RKO (cell line): ENCODE measurements around the gene PTGER2.

Experiments
- DNase-seq: peaks from one replicate; pipeline ENCODE4 v3.0.0-alpha.2; 2016; ENCODE audit warnings: low spot score

PTGER2 gene

GRCh38 chr14:52305014-52305413 is 9.1 kb upstream of the PTGER2 start:
- DNase-seq, result no peak

GRCh38 chr14:52307376-52307775 is 6.7 kb upstream of the PTGER2 start:
- DNase-seq, result no peak

- DNase-seq, result no peak
These were observed 6.2 kb upstream of the PTGER2 start for GRCh38 chr14:52307905-52308304.

DNA sequence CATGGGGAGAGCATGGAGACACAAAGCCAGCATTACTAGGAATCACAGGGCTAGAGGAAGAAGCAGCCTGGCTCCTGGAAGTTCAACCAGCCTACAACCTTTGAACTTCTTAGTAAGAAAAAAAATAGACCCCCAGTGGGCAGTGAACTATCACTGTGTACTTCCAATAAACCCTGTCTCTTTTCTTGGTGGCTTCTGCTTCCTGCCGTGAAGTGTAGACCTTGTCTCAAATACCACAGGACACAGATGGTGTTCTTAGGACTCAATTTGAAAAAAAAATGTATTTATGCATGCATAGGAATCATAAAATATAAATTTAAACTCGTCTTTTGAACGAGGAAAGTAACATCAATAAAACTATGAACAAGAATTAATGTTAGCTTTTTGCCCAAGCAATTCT is 3.6 kb upstream of the PTGER2 start:
- no peak for DNase-seq

GRCh38 chr14:52312931-52313355 is 1.2 kb upstream of the PTGER2 start:
- DNase-seq, result no peak

- DNase-seq, result no peak
These were observed 650 bp upstream of the PTGER2 start for GRCh38 chr14:52313462-52313861.

GRCh38 chr14:52314595-52315354 is 663 bp downstream of the PTGER2 start:
- no peak for DNase-seq

GRCh38 chr14:52315355-52315718 is 1.2 kb downstream of the PTGER2 start:
- DNase-seq, result no peak

- DNase-seq, result no peak
These were observed 4.0 kb downstream of the PTGER2 start for GRCh38 chr14:52318062-52318461.

GRCh38 chr14:52318826-52319645 is 4.9 kb downstream of the PTGER2 start:
- no peak for DNase-seq

- no peak for DNase-seq
These were observed 5.8 kb downstream of the PTGER2 start for GRCh38 chr14:52319919-52320318.

- DNase-seq, result no peak
These were observed 11.0 kb downstream of the PTGER2 start for GRCh38 chr14:52325126-52325525.

GRCh38 chr14:52325630-52326029 is 11.5 kb downstream of the PTGER2 start:
- DNase-seq, result no peak

DNA sequence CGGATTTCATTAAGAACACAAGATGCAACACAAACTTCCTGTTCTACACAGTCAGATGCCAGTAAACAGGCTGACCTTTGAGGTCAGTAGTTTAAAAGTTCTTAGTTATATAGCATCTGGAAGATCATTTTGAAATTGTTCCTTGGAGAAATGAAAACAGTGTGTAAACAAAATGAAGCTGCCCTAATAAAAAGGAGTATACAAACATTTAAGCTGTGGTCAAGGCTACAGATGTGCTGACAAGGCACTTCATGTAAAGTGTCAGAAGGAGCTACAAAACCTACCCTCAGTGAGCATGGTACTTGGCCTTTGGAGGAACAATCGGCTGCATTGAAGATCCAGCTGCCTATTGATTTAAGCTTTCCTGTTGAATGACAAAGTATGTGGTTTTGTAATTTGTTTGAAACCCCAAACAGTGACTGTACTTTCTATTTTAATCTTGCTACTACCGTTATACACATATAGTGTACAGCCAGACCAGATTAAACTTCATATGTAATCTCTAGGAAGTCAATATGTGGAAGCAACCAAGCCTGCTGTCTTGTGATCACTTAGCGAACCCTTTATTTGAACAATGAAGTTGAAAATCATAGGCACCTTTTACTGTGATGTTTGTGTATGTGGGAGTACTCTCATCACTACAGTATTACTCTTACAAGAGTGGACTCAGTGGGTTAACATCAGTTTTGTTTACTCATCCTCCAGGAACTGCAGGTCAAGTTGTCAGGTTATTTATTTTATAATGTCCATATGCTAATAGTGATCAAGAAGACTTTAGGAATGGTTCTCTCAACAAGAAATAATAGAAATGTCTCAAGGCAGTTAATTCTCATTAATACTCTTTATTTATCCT is 13.5 kb downstream of the PTGER2 start:
- no peak for DNase-seq

DNA sequence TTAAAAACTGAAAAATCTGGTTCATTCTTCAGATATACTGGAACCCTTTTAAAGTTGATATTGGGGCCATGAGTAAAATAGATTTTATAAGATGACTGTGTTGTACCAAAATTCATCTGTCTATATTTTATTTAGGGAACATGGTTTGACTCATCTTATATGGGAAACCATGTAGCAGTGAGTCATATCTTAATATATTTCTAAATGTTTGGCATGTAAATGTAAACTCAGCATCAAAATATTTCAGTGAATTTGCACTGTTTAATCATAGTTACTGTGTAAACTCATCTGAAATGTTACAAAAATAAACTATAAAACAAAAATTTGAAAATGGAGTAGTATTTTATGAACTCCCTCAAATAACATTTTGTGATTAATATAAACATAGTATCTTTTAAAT is 14.2 kb downstream of the PTGER2 start:
- DNase-seq, result no peak

DNA sequence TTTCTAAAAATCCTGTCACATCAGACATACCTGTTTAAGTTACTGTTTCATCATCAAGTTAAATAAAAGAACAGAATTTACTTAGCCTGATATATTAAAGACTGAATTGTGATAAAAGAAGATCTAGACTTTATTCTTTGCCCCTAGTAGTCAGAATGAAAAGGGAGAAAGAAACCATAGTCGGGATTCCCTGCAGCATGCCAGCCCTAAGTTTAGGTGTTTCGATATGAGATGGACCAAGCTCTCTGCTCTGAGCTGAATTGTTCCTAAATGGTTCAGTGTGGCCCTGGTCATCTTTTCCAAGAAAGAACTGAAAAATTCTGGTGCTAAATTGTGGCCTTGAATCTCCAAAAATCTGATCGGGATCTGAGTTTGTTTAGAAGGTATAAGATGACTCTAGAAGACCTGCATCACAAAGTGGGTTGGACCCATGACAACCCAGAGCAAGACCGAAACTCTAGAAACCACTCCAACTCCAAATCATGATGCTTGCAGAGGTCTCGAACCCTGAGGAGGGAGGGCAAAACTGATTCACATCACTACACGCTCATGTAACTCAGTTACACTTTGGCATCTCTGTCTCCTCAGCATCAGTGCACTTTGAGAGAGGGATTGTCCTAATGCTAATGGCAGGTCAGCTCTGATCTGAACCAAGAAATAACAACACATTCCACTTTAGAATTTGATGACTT is 15.7 kb downstream of the PTGER2 start:
- no peak for DNase-seq

- DNase-seq, result no peak
These were observed 18.2 kb downstream of the PTGER2 start for GRCh38 chr14:52332269-52332668.

DNA sequence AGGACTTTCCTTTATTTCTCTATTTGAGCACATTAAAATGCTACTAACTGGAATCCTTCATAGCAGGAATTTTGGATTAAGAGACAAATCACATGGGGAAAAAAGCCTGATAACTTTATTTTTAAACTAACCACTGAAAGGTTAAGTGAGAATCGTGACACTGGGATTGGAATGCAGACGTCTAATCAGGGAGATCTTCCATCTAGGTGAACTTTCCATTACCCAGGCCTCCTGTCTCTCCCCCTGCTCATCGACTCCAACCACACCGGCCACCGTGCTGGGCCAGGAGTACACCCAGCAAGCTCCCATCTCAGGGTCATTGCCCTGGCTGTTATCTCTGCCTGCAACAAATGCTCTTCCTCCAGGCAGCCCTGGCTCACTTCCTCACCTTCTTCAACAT is 19.0 kb downstream of the PTGER2 start:
- no peak for DNase-seq

DNA sequence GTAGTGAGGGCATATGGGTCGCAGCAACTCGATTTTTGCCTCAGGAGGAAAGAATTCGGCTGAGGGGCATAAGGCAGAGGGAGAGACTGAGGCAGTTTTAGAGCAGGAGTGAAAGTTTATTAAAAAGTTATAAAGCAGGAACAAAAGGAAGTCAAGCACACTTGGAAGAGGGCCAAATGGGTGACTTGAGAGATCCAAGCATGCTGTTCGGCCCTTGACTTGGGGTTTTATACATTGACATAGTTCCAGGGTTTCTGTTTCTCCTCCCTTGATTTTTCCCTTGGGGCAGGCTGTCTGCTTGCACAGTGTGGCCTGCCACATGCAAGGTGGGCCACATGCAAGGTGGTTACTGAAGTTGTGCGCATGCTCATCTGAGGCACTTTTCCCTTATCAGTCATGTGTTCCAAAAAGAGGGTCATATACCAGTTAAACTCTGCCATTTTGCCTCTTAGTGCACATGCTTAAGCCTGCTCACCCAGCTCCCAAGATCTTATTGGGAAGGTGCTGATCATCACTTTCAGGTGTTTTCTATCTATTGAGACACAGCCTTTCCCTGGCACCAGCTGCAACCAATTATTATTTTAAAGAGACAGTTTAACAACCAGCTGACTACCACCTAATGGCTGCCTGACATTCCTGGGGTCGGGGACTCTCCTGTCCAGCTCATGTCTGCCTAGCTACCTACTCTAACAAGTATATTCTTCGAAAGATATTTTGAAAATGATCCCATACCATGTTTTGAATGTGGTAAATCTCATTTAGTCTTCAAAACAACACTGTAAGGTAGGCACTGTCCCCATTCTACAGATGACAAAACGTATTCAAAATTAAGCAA is 19.9 kb downstream of the PTGER2 start:
- DNase-seq, result no peak

DNA sequence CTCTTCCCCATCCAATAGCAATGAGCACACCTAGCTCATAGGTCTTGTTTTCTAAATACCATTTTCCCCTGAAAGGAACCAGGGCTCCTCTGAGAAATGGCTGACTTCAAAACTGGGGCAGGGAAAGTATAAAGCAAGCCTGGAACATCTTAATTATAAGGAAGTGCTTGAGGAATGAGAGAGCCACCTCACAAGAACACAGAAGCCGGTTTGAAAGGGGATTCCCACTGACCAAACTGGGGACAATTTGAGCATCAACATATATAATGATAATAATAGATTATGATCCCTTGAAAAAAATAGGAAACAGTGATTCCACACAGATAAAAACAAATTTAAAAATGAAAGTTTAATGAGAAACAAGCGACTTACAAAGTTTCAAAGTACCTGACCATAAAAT is 22.1 kb downstream of the PTGER2 start:
- no peak for DNase-seq

DNA sequence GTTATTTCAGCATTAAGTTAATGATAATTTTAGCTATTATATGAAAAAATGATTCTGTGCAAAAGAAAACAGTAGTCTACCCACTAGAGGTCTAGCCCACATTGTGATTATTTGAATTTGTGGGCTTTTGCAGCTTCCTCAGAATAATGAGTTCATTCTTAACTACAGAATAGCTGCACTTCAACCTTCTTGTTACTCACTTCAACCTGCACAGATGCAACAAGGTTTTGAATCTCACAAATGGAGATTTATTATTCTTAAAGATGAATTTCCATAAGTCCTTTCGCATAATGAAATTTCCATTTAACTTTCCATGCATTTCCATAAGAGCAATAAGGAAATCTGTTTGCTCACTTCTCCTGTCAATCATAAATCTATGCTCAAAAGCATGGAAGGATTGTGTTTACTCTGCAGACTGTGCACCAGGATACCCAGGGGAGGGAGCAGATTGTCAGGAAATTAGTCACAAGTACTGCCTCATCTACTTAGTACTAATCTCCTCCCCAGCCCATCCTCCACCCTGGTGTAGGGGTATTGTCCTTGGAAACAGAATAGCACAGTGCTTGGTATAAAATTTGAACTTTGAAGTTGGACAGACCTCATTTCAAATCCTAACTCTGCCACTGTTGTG is 24.1 kb downstream of the PTGER2 start:
- no peak for DNase-seq
